Keratinocyte (primary cell): ENCODE measurements around the gene MAPRE2. TPM values are rescaled to one million over a fixed set of nuclear protein-coding genes. Genes with fewer than 3 reads are reported as not detected.

Experiments used
- DNase-seq: peaks from one replicate; pipeline ENCODE4 v3.0.0-alpha.2; 2011; ENCODE audit warnings: low read depth, missing footprints, low spot score
- FAIRE-seq: peaks from 2 replicates; lab custom pipeline; 2011; peaks lifted over from hg19 to GRCh38; lab: Jason Lieb, UNC
- H2AFZ ChIP-seq: 2 replicates; pipeline ENCODE4 v1.6.0; 2012; ENCODE audit warnings: low read length, control low read depth, inconsistent platforms; ENCODE audit not compliant: control insufficient read depth
- H3K27ac ChIP-seq: 2 replicates; pipeline ENCODE4 v1.5.1; 2011; ENCODE audit warnings: low read length; ENCODE audit not compliant: control insufficient read depth, insufficient read depth
- H3K27me3 ChIP-seq: 3 replicates; pipeline ENCODE4 v1.6.0; 2011; ENCODE audit warnings: low read length; ENCODE audit not compliant: control insufficient read depth, insufficient read depth; ENCODE audit errors: extremely low read depth
- H3K36me3 ChIP-seq, 2 experiments: 2 replicates in 1 of 2; 3 replicates in 1 of 2; pipeline ENCODE4 v1.5.1; 2011; ENCODE audit warnings: low read length in 2 of 2, mild to moderate bottlenecking in 1 of 2; ENCODE audit not compliant: control insufficient read depth in 2 of 2, insufficient read depth in 2 of 2; ENCODE audit errors: extremely low read depth in 1 of 2
- H3K4me1 ChIP-seq: 3 replicates; pipeline ENCODE4 v1.5.1; 2011; ENCODE audit warnings: low read length; ENCODE audit not compliant: control insufficient read depth, insufficient read depth; ENCODE audit errors: extremely low read depth
- H3K4me2 ChIP-seq: 3 replicates; pipeline ENCODE4 v1.6.0; 2011; ENCODE audit warnings: low read depth, low read length; ENCODE audit not compliant: control insufficient read depth, insufficient read depth; ENCODE audit errors: extremely low read depth
- H3K4me3 ChIP-seq, 3 experiments: fragments of 200-600 bp in 1 of 3; sonication (generic) in 1 of 3; 2 replicates in 2 of 3; 3 replicates in 1 of 3; pipeline ENCODE4 v1.5.1; 2011 to 2016; ENCODE audit warnings: low read length in 3 of 3, mild to moderate bottlenecking in 3 of 3, control low read depth in 2 of 3, inconsistent platforms in 1 of 3, low read depth in 1 of 3, mixed read lengths in 1 of 3, mixed run types in 1 of 3, moderate library complexity in 1 of 3; ENCODE audit not compliant: control insufficient read depth in 2 of 3, insufficient read depth in 2 of 3; ENCODE audit errors: extremely low read depth in 1 of 3
- H3K79me2 ChIP-seq: 2 replicates; pipeline ENCODE4 v1.6.0; 2012; ENCODE audit warnings: low read length; ENCODE audit not compliant: control insufficient read depth, insufficient read depth
- H3K9ac ChIP-seq: 3 replicates; pipeline ENCODE4 v1.6.0; 2011; ENCODE audit warnings: low read length; ENCODE audit not compliant: control insufficient read depth, insufficient read depth; ENCODE audit errors: extremely low read depth
- H3K9me1 ChIP-seq: 3 replicates; pipeline ENCODE4 v1.6.0; 2011; ENCODE audit warnings: low read length; ENCODE audit not compliant: control insufficient read depth, insufficient read depth; ENCODE audit errors: extremely low read depth
- H3K9me3 ChIP-seq: 2 replicates; pipeline ENCODE4 v1.5.1; 2012; ENCODE audit warnings: low read depth, low read length; ENCODE audit not compliant: control insufficient read depth
- H4K20me1 ChIP-seq: 3 replicates; pipeline ENCODE4 v1.6.0; 2011; ENCODE audit warnings: low read length; ENCODE audit not compliant: control insufficient read depth, insufficient read depth; ENCODE audit errors: extremely low read depth
- EZH2 ChIP-seq: IDR thresholded peaks from one replicate; pipeline ENCODE4 v1.6.1; 2012; ENCODE audit warnings: inconsistent platforms, mild to moderate bottlenecking, low read length, moderate library complexity
- dilution Hi-C: fragments of 300-500 bp; cut with MboI; formaldehyde crosslinking; loops from one replicate; pipeline ENCODE4 v1.7.0; 2020; ENCODE audit warnings: low sequenced_read_pairs; ENCODE audit not compliant: extremely low pct_ligation_motif_present
- polyA plus RNA-seq, 5 experiments: library from polyadenylated mRNA; depleted of rRNA in 3 of 5; stranded (reverse) in 3 of 5; stranded (forward) in 1 of 5; unstranded in 1 of 5; fragments of >200 nt; gene quantifications; 1 replicate in 1 of 5; 2 replicates in 3 of 5; 3 replicates in 1 of 5; pipeline versions ENCODE4 v1.2.1 to v1.2.3, GENCODE V29; 2011 to 2012; ENCODE audit warnings: missing spikeins in 2 of 5, low read depth in 1 of 5, low replicate concordance in 1 of 5
- TF ChIP-seq, protein P1 (sequence below), 3 experiments: IDR thresholded peaks in 1 of 3; conservative IDR thresholded peaks in 1 of 3; optimal IDR thresholded peaks in 1 of 3; 2 replicates in 2 of 3; 3 replicates in 1 of 3; pipeline versions ENCODE3 to v1.5.1; 2011; ENCODE audit warnings: low read length in 3 of 3, mild to moderate bottlenecking in 3 of 3, moderate library complexity in 2 of 3, control low read depth in 1 of 3, inconsistent platforms in 1 of 3; ENCODE audit not compliant: insufficient read depth in 2 of 3; ENCODE audit errors: extremely low read depth in 1 of 3

Gene MAPRE2
- polyA plus RNA-seq, 1 donor (not counting 4 experiments of a cell fraction or from before 2014, with no cell fraction given), result 14.2 TPM

DNA sequence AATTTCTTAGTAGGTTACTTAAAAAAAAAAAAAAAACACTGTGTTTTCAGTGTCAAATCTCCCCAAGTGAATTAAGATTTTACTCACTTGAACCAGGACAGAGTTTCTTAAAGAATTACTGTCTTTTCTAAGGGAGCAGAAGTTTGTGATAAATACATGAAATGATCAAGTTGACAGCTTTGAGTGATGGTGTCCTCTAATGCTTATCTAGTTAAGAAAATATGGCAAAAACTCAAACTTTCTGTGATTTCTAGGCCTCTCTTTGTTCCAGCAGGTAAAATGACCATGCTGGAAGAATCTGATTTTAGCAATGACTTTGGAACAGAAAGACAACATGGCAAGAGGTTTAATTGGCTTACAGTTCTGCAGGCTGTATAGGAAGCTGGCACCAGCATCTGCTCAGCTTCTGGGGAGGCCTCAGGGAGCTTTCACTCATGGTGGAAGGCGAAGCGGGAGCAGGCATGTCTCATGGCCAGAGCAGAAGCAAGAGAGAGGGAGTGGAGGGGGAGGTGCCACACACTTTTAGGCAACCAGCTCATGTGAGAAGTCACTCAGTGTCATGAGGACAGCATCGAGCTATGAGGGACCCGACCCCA is 6.6 kb downstream of the MAPRE2 start:
- Histone ChIP-seq H3K79me2 (no peaks in the 10 kb centered on the region), H3K27me3 (no peaks in the 10 kb centered on the region)
- dilution Hi-C loops, result no loop called here

DNA sequence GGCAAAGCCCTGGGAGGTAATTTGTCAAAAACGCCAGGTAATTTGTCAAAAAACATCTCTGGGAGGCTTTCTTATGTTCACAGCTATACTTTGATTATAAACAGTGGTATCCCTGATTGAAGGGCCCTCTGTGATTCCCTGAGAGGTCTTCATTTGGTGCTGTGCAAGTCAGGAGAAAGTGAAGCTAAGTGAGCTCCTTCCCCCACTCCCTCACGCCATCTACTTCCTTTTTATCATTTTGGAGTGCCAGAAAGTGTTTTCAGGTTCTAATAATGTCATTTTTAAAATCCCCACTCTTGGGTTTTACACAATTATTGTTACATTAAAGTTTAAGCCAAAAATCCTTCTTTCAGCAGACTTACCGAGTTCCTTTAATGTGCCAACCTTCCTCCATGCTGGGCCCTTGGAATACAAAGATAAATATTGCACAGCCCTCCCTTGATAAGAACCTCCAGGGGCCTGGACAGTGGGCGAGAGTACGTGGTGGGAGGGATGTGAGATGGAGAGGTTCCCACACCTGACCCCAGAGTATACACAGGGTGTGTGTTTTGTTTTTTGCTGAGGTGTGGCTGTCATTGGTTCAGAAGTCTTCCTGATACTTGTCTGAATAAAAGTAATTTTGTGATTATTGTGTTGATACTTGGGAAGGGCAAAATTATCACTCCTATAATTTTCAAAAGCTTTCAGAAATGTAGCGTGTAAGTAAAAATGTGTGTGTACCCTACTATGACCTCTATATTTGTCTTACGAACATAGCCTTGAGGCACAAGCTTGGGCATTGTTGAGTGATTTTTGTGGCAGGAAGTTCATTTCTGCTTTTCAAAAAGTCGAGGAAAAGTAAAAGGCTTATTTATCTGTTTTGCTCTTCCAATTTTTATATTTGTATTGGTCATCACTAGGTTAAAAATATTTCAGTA is 8.2 kb downstream of the MAPRE2 start:
- FAIRE-seq (no peak), DNase-seq (no peak)
- H3K4me1 ChIP-seq, result no peaks in the 10 kb centered on the region
- H3K27ac ChIP-seq, result no peak overlapping the region
- no peaks in the 10 kb centered on the region for H3K9me3 ChIP-seq
- no peaks in the 10 kb centered on the region for H4K20me1 ChIP-seq
- no peak overlapping the region for H3K4me3 ChIP-seq
- no peaks in the 10 kb centered on the region for H3K36me3 ChIP-seq
- H3K9me1 ChIP-seq, result no peaks in the 10 kb centered on the region
- H3K79me2 ChIP-seq, result no peaks in the 10 kb centered on the region
- H3K4me2 ChIP-seq, result no peak overlapping the region
- H3K9ac ChIP-seq, result no peak overlapping the region
- no peak overlapping the region for H2AFZ ChIP-seq
- H3K27me3 ChIP-seq, result no peaks in the 10 kb centered on the region
- dilution Hi-C loops, result no loop called here
- TF ChIP-seq, protein P1, sequence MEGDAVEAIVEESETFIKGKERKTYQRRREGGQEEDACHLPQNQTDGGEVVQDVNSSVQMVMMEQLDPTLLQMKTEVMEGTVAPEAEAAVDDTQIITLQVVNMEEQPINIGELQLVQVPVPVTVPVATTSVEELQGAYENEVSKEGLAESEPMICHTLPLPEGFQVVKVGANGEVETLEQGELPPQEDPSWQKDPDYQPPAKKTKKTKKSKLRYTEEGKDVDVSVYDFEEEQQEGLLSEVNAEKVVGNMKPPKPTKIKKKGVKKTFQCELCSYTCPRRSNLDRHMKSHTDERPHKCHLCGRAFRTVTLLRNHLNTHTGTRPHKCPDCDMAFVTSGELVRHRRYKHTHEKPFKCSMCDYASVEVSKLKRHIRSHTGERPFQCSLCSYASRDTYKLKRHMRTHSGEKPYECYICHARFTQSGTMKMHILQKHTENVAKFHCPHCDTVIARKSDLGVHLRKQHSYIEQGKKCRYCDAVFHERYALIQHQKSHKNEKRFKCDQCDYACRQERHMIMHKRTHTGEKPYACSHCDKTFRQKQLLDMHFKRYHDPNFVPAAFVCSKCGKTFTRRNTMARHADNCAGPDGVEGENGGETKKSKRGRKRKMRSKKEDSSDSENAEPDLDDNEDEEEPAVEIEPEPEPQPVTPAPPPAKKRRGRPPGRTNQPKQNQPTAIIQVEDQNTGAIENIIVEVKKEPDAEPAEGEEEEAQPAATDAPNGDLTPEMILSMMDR (optimal IDR thresholded peaks at IDR 0.05 in 1 of 3, IDR thresholded peaks at IDR 0.05 in 1 of 3, conservative IDR thresholded peaks at IDR 0.05 in 1 of 3; ENCODE audit: extremely low read depth in 1 of 3, insufficient read depth in 2 of 3, low read length in 3 of 3), result no peak
- no peak for TF ChIP-seq EZH2

More for the DNA sequence above, 6.6 kb downstream of the MAPRE2 start:
- no peaks in the 10 kb centered on the region for H3K36me3 ChIP-seq
- H3K9me1 ChIP-seq, result no peaks in the 10 kb centered on the region
- H3K9me3 ChIP-seq, result no peaks in the 10 kb centered on the region
- H3K4me2 ChIP-seq, result no peak overlapping the region
- H2AFZ ChIP-seq, result no peak overlapping the region
- no peak overlapping the region for H3K27ac ChIP-seq
- no peak overlapping the region for H3K9ac ChIP-seq
- FAIRE-seq (no peak), DNase-seq (no peak)
- TF ChIP-seq, protein P1 (optimal IDR thresholded peaks at IDR 0.05 in 1 of 3, IDR thresholded peaks at IDR 0.05 in 1 of 3, conservative IDR thresholded peaks at IDR 0.05 in 1 of 3; ENCODE audit: extremely low read depth in 1 of 3, insufficient read depth in 2 of 3, low read length in 3 of 3), result no peak
- no peak for TF ChIP-seq EZH2
- no peaks in the 10 kb centered on the region for H3K4me1 ChIP-seq
- H3K4me3 ChIP-seq, result no peak overlapping the region
- no peaks in the 10 kb centered on the region for H4K20me1 ChIP-seq
